Prostate gland (tissue), 2 donors: ENCODE measurements around the gene ATP9A.

Source experiments
- CTCF ChIP-seq, 4 experiments: fragments of 200-600 bp in 2 of 4; fragments of 450-650 bp in 2 of 4; sonication (generic) in 2 of 4; IDR thresholded peaks; 1 replicate in 3 of 4; 2 replicates in 1 of 4; pipeline ENCODE4 v1.5.1; 2016 to 2019; ENCODE audit warnings: antibody characterized with exemption in 4 of 4, mild to moderate bottlenecking in 2 of 4, moderate library complexity in 2 of 4
- POLR2A ChIP-seq: fragments of 450-650 bp; IDR thresholded peaks from one replicate; pipeline ENCODE4 v1.6.1; 2016; ENCODE audit warnings: antibody characterized with exemption, mild to moderate bottlenecking
- POLR2AphosphoS5 ChIP-seq: sonication (generic); formaldehyde crosslinking; IDR thresholded peaks from one replicate; pipeline ENCODE4 v1.6.1; 2017; ENCODE audit warnings: antibody characterized with exemption

GRCh38 chr20:51597389-51598231, 170.6 kb downstream of the ATP9A start:
- TF ChIP-seq CTCF (IDR thresholded peaks at IDR 0.05) (no peak), POLR2A (no peak), POLR2AphosphoS5 (no peak)
